ENCODE data around the gene EPSTI1.

EPSTI1 gene

DNA sequence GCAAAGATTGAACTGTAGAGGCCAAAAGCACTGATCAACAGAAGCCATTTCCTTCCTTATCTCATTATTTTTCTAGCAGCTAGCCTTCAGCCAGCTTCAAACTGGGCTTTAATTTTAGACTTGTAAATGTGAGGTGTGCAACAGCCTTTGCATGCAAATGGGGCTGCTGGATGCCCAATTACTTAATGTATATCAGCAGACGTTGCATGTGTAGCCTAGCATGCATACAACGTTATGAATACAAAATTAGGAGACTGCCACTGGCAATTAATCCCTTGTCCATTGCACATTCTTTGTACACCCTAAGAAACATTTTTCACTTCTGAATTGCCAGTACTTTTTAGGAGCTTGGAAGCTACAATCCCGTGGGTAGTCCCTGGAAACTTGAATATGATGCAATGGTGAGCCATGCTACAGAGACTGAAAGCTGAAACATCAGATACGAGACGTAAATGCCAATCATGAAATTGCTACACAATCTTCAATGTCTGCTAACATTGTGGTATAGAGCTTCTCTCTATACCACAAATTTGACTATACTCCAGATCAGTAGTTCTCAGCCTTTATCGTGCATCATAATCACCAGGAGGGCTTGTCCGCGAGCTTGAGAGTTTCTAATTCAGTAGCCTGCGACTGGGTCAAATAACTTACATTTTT lies 20.2 kb downstream of the EPSTI1 start:
- no peak for DNase-seq (ENCODE audit: low spot score)

GRCh38 chr13:42970824-42971690 lies 21.0 kb downstream of the EPSTI1 start:
- DNase-seq (ENCODE audit: low spot score): peak; percentile 47

DNA sequence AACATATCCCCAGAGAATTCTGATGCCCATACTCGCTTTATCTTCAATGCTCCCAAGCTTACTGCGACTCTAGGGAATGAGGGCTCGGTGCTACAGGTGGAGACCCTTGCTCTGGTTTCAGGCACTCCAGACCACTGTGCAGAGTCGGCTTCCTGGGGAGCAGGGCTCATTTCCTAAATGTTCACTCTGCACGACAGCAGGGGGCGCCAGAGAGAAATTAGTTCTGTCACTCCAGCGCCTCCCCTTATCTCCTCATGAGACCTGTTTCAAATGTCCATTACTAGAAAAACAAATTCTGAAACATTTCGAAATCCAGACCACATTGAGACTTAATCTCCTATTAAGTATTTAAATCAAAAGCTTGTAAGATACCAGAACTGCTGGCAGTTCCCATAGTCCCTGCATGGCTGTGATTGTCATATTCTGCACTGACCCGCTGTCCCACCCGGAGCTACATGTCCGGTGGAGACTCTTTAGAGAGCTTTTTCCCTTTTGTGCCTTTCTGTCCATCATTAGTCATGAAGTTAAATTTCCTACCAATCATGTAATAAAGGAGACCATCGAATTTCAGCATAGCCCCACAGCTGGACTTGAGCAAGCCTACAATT lies 22.4 kb downstream of the EPSTI1 start:
- peak; percentile 79 for DNase-seq (ENCODE audit: low spot score)

- no peak for DNase-seq (ENCODE audit: low spot score)
Measured at GRCh38 chr13:42968906-42969305, 23.1 kb downstream of the EPSTI1 start.

DNA sequence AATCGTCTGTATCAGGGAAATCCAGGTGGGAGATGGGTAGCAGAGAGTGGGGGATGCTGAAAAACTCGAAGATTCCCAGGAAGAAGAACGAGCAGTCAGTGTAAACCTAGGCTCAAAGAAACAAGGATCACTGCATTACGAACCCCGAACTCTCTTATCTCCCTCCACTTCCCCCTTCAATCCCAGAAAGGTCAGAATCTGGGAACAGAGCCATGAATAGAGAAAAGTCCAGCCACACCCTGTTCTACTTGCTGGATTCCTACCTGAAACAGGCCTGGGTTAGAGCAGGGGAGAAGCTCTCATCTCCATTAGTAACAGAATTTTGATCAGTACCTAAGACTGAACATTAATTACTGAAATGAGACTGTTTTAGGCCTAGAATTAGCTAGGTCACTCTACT lies 24.4 kb downstream of the EPSTI1 start:
- DNase-seq (ENCODE audit: low spot score): no peak

- DNase-seq (ENCODE audit: low spot score): no peak
Measured at GRCh38 chr13:42965281-42965680, 26.8 kb downstream of the EPSTI1 start.

DNA sequence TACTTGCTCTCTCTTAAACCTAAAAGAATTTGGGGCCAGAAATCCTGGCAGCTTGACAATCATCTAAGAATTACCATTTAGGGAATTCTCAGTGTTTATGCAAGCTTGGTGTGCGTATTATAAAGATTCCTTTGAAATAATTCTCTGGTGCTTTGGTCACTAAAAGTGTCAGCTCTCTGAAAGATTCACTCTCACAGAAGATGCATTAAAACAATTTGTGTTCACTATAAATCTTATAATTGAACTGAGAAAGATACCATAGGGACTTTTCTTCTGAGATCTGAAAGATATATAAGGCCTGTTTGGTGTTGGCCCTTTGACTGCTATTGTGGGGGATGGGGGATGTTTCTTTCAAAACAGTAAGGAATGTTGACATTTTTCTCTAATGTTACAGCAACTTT lies 27.3 kb downstream of the EPSTI1 start:
- no peak for DNase-seq (ENCODE audit: low spot score)

DNA sequence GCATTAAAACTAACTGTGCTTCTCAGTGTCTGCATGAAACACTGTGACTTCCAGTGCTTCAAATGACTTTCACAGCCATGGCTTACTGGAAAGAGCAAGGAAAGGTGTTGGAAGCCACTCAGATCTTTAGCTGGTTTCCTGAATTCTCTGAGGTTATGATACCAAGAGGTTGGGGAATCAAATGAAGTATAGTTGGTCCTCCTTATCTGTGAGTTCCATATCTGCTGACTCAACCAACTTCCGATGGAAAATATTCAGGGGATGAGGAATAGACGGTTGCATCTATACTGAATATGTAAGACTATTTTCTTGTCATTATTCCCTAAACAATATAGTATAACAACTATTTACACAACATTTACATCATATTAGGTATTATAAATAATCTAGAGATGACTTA lies 32.4 kb downstream of the EPSTI1 start:
- no peak for DNase-seq (ENCODE audit: low spot score)

DNA sequence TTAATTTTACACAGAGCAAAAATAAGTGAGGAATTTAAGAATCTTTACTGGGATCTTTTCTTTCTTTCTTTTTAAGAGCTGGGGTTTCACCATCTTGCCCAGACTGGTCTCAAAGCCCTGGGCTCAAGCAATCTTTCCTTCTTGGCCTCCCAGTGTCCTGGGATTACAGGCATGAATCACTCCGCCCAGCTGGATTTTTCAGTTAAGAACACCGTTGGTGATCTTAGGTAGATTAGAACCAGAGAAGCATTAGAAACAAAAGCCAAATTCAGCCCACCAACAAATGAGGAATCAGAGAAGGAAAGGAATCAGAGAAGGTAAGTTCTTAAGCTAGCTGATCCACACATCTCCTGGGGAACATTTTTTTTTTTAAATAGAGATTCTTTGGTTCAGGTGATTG lies 34.2 kb downstream of the EPSTI1 start:
- no peak for DNase-seq (ENCODE audit: low spot score)

DNA sequence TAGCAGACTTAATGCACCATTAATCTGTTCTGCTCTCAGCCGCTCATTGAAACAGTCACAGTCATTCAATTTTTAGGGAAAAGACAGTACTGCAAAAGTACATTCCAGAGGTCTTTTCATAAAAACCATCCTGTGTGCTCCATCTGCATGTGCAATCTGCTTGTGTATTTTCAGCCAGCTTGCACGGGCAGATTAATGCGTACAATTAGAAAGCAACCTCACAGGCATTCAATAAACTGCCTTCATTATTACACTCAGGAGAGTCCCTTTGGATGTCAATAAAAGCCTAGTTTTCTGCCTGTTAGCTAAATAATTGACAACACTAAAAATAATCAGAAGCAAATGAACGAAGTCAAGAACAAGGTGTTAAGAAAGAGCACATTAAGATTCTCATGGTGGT lies 41.9 kb downstream of the EPSTI1 start:
- DNase-seq (ENCODE audit: low spot score): no peak

- DNase-seq (ENCODE audit: low spot score): no peak
Measured at GRCh38 chr13:42947925-42948324, 44.1 kb downstream of the EPSTI1 start.

GRCh38 chr13:42946927-42947326 lies 45.1 kb downstream of the EPSTI1 start:
- peak; percentile 71 for DNase-seq (ENCODE audit: low spot score)

DNA sequence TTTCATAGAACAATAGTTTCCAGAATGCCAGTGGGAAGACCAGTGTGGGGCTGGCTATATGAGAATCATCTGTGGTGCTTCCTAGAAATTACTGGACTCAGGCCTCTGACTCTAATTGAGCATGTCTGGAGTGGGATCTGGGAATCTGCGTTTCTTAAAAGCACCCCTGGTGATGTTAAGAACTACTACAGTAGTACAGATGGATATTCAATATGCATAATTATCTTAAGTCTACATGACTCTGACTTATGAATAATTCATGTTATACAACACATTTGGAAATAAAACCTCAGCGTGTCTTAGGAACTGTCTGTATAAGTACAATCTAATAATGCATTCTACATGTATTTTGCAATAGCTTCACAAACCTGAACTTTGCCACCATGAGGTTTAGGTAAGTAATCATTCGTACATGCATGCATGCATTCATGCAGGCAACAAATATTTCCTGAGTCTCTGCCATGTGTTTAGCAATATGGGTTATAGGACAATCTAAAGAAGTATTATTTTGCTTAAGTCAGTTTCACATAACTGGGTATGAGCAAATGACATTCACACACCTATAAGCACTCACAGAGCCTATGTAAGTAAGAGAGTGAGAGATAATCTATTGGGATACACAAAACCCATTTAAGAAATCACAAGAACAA lies 62.0 kb downstream of the EPSTI1 start:
- no peak for DNase-seq (ENCODE audit: low spot score)

DNA sequence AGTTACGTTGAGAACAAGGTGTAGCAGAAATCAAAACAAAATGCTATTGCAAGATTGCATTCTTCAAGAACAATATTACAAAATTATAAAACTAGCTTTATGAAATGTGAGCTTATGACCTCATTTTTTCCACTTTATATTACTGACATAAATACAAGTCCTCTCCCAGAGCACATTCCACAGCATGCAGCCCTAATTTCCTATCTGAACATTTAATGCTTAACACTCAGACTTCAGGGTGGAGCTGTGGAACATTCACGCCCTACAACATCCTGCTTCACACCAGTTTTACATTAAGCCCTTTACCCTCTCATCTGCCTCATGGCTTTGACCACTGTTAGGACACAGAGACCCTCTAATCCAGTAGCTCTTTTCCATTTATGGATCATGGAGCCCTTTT lies 65.5 kb downstream of the EPSTI1 start:
- DNase-seq (ENCODE audit: low spot score): no peak

DNA sequence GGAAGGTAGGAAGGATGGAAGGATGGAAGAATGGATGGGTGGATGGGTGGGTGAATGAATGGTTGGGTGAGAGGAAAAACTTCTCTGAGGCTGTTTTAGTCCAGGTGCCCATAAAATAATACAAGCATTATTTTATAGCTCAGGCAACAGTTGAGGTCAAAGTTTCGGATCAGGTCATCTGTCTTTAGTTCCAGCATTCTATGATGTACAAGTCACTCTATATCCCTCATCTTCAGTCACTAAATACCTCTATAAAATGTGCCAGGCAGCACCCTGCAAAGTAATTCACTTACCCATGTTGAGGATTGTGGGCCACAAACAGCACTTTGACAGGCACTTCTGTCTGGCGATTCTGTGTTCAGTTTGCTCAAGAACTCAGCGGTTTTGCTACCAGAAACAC lies 66.0 kb downstream of the EPSTI1 start:
- no peak for DNase-seq (ENCODE audit: low spot score)

DNA sequence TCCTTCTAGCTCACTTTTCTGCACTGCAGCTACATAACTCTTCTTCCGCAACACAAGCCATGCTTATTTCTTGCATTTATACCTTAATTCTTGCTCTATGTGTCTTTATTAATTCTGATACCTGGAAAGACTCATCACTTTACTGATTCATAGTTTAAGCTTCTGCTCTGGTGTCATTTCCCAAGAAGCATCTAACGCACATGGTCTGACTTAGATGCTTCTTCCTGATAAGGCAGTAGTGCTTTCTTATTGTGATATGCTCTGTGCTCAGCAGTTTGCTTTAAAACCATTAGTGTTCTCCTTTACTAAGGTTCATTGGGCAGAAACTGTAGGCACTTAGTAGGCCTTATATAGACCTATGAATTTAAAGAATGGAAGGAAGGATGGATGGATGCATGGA lies 66.4 kb downstream of the EPSTI1 start:
- DNase-seq (ENCODE audit: low spot score): no peak

GRCh38 chr13:42924344-42924743 lies 67.7 kb downstream of the EPSTI1 start:
- no peak for DNase-seq (ENCODE audit: low spot score)

DNA sequence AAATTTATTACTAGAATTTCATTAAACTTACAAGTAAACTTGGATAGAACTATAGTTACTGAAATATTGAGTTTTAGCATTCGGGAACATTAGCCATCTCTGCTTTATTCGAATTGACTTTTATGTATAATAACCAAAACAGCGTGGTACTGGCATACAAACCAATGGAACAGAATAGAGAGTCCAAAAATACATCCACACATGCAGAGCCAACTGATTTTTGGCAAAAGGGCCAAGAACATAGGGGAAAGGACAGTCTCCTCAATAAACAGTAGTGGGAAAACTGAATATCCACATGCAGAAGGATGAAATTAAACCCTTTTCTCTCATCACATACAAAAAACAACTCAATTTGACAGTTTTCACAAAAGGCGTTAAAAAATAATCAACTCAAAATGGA lies 84.3 kb downstream of the EPSTI1 start:
- DNase-seq (ENCODE audit: low spot score): no peak

DNA sequence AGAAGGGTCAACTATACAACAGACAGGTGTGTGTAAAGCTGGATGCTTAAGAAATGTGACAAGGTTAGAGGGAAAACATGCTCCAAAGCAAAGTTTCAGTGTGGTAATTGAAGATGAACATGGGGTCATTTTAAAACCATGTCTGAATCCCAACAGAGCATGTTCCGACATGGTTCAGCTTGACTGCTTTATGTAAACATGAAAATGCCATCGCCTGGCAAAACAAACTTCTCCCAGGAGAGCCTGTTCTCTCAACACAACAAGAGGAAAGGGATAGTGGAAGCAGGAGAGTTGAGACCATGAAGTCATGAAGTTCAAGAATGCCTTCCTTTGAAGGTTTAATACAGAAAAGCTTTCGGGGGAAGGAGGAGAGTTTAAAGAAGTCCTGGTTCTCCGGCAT lies 85.8 kb downstream of the EPSTI1 start:
- no peak for DNase-seq (ENCODE audit: low spot score)

GRCh38 chr13:42905579-42905978 lies 86.5 kb downstream of the EPSTI1 start:
- DNase-seq (ENCODE audit: low spot score): no peak

DNA sequence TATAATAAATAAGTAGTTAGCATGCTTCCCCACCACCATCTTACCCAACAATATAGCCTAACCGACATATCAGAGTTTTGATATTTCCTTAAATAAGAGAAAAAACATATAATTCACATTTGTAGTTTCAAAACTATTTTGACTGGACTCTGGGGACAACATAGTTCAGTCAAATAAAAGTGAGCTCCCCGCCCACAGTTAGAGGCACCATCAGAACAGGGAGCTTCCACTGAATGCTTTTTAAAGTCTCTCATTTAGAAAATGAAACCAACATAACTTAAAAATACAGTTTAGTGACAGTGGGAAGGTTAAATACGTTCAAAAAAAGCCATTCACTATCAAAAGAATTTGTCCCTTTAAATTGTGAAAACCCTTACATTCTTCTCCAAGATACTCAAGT lies 92.8 kb downstream of the EPSTI1 start:
- no peak for DNase-seq (ENCODE audit: low spot score)

- DNase-seq (ENCODE audit: low spot score): no peak
Measured at GRCh38 chr13:42895776-42896175, 96.3 kb downstream of the EPSTI1 start.

- DNase-seq (ENCODE audit: low spot score): peak; percentile 15
Measured at GRCh38 chr13:42894765-42895243, 97.2 kb downstream of the EPSTI1 start.

Data from GM03348 (cell line).